ENCODE data around the gene ZXDC.

ZXDC gene

GRCh38 chr3:126511291-126511690, 35.6 kb upstream of the ZXDC start:
- DNase-seq = no peak

DNA sequence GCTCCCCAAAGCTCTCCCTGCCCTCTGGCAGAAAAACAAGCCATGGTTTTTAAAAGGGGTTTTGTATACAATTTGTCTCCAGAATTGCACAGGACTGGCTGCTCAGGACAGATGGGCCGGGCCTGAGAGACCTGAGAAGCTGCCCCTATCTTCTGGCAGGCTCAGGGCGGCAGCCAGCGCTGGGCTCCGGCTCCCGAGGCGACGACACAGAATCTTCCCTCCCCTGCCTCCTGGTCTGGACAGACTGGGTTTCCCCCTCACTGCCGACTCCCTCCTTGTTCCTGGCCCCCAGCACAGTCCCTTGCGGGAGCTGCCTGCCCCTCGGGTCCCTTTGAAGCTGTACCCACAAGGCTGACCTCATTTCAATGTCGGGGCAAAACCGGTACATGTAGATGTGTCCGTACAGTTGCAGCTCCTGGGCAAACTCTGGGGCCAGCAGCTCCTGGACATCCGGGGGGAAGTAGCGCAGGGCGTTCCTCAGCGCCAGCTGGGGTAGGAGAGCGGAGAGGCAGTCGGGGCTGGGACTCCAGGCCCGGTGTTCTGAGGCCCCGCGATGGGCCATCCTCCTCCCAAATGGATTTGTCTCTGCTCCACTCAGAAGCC, 34.7 kb upstream of the ZXDC start:
- no peak for DNase-seq

DNA sequence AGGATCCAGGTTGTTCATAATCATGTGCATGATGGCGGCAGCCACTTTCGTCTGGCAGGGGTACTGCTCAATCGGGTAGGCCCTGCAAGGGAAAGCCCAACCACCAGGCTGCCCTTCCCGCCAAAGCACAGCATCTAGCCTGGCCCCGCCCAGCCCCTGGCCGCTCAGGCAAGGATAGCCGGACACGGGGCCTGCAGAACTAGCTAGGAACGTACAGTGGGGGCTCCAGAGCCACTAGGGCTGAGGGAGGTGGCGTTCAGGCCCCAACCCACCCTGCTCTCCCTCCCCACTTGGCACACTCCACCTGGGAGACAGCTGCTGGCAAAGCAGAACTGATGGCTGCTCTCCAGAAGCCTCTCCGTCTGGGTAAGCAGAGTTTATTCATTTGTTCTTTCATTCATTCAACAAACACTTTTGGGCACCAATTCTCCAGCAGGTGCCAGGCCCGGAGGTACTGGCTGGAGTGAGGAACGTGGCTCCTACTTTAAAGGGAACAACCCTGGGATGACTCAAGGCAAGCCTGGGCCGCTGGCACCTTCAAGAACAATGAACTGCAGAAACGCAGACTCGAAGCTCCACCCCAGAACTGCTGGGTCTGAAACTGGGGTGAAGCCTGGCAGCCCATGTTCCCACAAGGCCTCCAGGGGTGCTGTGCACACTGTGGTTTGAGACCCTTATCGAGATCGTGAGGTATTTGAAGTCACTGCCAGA, 34.1 kb upstream of the ZXDC start:
- DNase-seq = no peak

- no peak for DNase-seq
Observed at GRCh38 chr3:126508564-126508964, 32.9 kb upstream of the ZXDC start.

GRCh38 chr3:126507886-126508285, 32.2 kb upstream of the ZXDC start:
- DNase-seq = no peak

DNA sequence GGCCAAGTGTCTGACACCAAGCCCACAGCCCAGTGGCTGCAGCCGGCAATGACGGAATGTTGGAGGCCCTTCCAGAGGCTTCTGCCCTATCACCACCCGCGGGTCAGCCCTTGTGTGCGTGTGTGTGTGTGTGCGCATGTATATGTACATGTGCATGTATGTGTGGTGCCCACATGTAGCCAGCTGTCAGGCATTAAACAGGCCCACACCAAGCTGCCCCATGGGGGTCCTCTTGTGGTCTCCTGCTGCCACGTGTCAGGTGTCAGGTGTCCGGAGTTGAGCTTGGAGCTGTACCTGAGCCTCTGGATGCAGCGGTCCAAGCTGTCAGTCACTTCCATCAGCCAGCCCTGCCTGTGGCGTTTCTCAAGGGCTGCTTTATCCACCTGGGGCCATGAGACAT, 28.0 kb upstream of the ZXDC start:
- DNase-seq = no peak

DNA sequence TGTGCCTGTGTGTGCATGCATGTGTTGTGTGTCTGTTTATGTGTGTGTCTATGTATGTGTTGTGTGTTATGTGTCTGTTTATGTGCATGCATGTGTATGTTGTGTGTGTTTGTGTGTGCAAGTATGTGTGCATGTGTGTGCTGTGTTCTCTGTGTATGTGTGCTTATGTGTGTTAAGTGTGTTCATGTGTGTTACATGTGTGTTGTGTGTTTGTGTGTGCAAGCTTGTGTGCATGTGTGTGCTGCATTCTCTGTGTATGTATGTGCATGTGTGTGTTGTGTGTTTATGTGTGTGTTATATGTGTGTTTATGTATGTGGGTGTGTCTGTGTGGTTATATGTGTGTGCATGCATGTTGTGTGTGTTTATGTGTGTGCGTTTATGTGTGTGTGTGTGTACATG, 27.0 kb upstream of the ZXDC start:
- DNase-seq = no peak

GRCh38 chr3:126501736-126502135, 26.0 kb upstream of the ZXDC start:
- DNase-seq = no peak

GRCh38 chr3:126501054-126501453, 25.4 kb upstream of the ZXDC start:
- DNase-seq = no peak

GRCh38 chr3:126500016-126500415, 24.3 kb upstream of the ZXDC start:
- no peak for DNase-seq

DNA sequence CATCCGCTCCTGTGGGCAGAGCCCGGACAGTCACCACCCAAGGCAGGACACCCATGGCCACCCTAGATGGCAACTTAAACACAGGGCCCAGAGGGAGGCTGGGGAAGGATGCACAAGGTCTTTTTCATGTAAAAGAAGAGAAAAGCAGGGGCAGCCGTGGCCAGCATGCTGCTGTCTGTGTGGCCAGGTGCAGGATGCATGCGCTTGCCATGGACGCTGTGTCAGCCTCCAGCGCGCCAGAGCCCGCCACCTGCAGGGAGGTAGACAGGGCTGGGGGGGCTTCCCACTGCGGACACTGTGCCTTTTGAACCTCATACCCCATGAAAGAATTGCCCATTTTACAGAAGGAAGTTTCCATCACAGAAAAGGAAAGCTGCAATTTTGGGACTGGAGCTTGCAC, 23.7 kb upstream of the ZXDC start:
- DNase-seq = no peak

DNA sequence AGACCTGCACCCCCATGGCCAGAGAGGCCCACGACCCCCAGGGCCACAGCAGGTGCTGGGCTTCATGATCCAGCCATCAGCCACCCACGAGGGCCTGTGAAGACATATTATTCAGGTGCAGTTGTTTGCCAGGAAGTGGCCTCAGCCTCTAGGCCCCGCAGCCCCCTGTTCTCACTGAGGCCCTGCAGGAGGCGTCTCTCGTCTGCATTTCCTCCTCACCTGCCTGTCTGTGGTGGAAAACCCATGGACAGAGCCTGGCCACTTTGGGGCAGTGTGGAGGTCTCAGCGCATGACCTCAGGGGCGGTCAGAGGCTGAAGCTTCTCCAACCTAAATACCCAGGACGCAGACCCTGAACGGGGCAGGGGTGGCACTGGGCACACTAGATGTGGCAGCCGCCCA, 23.2 kb upstream of the ZXDC start:
- DNase-seq = no peak

DNA sequence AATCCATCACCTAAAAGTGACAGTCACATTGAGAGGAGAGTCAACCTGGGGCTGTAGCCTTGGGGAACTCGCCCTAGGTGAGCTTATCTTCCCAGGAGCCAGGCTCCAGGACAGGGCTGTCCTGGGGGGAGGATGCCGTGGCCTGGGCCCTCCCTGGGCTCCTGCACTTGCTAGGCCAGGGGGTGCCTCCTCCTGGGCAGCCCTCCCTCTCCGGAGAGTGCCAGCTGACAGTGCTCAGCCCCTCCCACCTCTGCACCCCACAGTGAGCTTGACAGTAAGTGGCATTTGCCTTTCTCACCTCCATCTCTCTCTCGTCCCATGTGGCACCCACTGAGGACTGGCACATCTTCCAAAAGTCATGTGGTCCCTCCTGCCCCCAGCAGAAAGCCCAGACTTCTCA, 22.8 kb upstream of the ZXDC start:
- no peak for DNase-seq

GRCh38 chr3:126497956-126498355, 22.3 kb upstream of the ZXDC start:
- DNase-seq = no peak

DNA sequence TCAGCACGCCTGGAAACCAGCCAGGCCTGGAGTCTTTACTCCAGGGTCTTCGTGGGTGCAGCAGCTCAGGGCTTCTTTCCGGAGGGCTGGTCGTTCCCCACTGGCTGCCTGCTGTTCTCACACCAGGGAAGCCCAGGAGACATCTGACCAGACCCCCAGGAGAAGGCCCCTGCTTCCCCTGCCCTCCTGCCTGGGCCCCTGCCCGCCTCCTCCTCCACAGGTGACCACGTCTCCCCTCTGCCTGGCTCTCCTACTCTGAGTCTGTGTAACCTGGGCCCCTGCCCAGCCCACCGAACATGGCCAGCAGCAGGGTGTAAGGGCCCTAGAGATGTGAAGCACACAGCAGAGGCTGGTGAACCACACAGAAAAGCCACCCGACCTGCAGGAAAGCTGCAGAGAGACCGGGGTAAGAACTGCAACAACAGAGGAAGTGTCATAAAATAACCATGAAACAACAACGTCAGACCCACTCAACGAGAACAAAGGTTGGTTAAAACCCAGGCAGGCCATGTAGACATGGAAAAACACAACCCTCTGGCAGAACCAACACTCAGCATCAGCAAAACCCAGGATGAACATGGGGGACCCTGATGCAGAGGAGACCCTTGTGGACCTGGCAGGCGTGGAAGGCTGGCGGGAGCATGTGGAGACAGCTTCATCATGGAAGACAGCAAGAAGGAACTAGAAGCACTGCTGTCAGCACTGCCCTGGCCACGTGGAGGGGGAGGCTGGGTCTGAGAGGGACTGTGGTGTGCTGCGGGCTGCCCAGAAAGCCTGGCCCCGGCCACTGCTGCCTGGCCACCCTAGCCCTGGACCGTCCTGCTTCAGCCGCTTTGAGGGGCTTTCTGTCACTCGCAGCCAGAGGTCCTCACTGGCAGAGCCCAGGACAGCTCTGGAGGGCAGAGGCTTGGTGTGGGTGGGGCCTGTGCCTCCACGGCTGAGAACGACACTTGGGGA, 21.5 kb upstream of the ZXDC start:
- DNase-seq = no peak

DNA sequence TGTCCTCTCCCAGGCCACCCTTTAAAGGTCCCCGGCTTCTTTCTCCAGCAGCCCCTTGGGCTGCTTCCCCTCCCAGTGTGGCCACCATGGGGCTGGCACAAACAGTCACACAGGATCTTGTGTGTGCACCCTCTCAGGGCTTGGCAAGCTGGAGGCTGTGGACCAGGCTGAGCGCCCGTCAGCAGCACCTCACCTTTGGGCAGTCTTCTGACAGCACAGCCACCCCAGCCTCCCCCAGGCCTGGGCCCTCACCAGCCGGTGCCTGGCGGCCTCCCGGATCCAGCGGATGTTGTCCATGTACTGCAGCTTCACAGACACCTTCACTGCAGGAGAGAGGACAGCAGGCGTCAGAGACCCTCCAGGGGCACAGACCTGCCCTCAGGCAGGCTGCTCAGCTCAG, 20.1 kb upstream of the ZXDC start:
- DNase-seq = no peak

DNA sequence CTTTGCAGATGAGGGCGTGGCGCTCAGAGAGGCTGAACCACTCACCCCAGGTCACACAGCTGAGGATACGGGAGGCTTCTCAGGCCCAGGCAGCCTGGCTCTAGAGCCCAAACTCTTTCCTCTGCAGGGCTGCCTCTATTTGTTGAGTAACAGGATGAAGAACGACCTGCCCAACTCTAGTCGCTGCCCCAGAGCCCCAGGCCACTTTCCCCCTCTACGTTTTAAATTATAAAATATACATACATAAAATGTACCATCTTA, 19.2 kb upstream of the ZXDC start:
- no peak for DNase-seq

DNA sequence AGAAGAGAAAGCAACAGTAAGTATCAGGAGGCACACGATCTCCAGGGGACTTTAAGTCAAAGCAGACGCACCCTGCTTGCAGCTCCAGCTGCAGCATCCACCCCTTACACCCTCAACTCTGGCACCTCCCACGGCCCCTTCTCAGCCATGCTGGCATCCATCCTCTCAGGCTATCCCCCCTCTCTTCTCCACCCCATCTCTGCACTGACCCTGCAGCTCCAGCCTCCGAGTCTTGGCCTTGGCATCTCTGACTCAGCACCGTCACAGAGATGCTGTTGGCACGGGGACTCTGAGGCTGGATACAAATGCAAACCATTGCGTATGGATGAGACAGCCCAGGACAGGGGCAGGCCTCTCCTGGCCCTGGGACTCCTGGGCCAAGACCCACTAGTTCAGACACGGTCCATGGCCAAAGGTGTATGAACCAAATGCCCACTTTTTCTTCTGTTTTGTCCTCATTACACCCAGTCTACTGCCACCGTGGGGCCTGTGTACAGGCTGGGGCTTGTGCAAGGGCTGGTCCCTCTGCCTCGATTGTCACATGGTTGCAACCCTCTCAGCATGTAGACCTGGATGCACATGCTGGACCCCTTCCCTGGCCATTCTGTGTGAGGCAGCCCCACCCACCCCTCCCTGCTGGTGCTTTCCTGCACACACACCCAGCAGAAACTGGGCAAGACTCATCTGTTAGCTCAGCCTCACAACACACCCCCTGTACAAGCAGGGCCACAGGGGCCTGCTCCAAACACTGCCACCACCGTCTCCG, 18.7 kb upstream of the ZXDC start:
- no peak for DNase-seq

DNA sequence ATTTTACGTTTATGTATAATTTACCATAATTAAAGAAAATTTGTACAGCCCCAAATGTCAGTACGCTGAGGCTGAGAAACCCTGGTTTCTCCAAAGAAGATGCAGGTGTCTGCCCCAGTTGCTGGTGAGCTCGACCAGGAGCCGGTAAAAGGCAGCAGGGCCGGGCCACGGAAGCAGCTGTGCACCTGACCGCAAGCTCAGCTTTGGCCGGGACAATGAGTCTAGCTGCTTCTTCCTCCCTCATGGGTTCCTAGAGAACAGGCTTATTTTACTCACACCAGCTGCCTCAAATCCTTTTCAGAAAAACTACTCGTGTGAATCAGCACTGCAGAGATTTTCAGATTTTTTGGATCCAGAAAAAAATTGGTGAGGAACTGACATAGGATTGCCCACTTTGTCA, 18.0 kb upstream of the ZXDC start:
- no peak for DNase-seq

DNA sequence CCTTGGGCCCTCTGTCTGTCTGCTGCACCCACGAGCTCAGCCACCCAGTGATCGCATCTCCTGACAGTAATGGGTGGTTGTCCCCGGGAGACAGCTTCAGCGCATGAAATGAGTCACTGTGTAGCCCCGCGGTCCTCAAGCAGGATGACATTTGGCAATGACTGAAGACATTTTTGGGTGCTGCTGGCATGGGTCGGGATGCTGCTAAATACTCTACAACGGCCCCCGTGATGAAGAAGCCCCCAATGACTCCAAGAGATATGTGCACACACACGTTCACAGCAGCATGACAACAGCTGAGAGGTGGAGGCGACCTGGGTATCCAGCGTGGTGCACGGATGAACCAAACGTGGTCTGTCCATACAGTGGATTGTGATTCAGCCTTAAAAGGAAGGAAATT, 17.4 kb upstream of the ZXDC start:
- DNase-seq = no peak

DNA sequence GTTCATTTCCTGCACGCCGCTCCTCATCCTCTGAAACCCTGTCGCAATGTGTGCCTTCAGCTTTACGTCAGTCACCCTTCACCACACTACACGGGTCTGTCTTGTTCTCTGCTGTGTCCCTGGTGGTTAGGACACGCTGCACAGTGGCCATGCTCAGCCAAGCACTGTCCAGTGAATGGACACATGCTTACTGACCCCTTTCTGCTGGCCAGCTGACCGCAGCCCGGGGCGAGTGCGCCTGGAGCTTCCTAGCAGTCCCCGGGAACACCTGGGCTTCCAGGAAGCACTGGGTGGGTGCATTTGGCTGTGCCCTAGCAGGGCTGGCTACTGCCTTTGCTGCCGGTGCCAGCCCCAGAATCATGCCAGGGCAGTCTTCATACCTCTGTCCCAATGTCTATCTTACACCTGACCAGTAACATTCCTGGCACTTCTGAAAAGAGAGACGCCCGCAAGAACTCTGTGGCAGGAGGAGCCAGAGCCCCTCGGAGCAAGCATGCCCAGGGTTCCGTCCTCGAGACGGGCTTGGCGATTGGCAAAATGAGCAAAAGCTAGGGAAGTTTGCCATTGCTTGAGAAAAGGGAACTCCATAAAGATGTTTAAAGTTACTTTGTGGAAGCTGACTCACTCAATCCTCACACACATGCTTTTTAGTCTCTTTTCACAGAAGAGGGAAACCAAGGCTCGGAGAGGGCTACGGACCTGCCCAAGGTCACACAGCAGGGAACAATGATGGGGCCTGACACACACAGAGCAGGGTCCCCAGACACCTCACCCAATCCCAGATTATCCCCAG, 15.7 kb upstream of the ZXDC start:
- no peak for DNase-seq

DNA sequence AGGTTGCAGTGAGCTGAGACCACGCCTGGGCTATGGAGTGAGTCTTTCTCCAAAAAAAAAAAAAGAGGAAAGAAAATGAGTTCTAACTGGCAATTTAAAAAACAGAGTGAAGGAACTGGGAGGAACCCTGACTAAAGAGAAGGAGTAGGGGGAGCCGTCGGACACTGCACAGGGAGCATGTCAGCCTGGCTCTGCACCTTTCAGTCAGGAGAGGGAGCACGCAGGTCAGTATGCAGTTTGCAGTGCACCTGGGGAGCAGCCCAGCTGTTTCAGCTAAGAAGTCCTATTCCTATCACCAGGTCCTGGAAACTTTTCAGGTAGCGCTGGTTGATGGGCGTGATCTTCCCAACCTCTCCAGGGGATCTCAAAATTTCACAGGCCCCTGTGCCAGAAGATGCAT, 14.9 kb upstream of the ZXDC start:
- no peak for DNase-seq
